GM20431 (cell line): ENCODE results near the gene KRTAP4-6.
"Not testable (repeated sequence)": the region's sequence is repeated elsewhere in the genome, so short reads cannot be mapped to it uniquely, and the experiment has no call there.

Source experiments
- in situ Hi-C: fragments of 300-500 bp; cut with MseI, MboI; formaldehyde crosslinking; loops from one replicate; pipeline ENCODE4 v1.15.0; 2020; ENCODE audit warnings: low sequenced_read_pairs; ENCODE audit not compliant: unreplicated experiment

Gene KRTAP4-6

GRCh38 chr17:41111151-41111885 is 29.0 kb downstream of the KRTAP4-6 start:
- in situ Hi-C loops = no loop called here

DNA sequence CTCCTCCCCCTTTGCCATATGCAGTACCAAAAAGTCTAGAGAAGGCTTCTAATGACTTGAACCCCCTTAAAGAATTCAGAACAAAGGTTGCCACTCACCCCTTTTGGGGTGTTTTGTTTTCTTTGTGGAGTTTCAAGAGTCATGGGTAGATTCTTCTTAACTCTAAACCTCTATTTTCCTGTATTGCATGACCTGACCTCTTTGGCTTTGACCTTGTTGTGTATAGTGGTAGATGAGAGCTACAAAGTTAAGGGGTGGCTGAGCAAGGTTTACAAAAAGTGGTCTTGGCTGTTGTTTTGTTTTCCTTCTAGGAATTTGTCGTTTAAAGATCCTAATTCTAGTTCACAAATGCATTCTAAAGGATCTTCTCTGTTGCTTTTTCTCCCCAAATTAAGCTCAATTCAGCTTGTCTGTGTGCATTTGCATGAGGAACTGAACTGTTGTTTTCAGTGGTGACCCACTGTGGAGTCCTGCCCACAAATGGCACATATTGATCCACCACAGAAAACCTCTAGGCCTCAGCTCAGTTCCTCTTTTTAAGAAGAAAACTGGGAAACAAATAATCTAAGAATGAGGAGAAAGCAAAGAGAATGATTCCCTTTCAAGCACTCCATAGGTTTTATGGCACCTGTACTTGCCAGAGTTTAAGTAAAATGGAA is 31.5 kb downstream of the KRTAP4-6 start:
- in situ Hi-C loops = not testable (repeated sequence)

DNA sequence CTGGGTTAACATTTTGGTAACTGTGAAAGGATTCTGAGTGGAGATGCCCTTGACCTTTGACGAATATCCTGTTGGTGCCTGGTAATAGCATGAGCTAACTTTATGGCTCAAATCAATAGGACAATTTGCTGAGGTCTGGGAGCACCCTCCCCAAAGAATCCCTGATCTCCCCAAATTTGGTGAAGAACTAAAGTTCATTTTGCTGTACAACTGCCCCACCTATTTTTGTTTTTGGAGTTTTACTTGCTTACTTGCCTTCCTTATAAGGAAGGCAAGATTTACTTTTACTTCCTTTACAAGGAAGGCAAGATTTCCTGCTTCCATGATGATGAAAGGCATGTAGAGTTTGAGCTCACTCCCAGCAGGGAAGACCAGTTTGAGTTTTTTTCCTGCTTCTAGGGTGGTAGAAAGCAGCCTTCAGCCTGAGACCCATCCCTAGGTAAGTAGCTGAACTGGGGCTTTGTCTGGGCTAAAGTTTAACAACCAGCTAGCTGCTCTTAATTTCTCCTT is 32.3 kb downstream of the KRTAP4-6 start:
- in situ Hi-C loops = no loop called here

- in situ Hi-C loops = not testable (repeated sequence)
Observed at GRCh38 chr17:41105347-41105746, 35.0 kb downstream of the KRTAP4-6 start, which contains the start of gene KRTAP4-9. Gene KRTAP4-9, plus strand, starts transcription at chr17:41105389. Its CDS starts 0 bp downstream, at chr17:41105389.

- in situ Hi-C loops = not testable (repeated sequence)
Observed at GRCh38 chr17:41104386-41105038, 35.8 kb downstream of the KRTAP4-6 start.

DNA sequence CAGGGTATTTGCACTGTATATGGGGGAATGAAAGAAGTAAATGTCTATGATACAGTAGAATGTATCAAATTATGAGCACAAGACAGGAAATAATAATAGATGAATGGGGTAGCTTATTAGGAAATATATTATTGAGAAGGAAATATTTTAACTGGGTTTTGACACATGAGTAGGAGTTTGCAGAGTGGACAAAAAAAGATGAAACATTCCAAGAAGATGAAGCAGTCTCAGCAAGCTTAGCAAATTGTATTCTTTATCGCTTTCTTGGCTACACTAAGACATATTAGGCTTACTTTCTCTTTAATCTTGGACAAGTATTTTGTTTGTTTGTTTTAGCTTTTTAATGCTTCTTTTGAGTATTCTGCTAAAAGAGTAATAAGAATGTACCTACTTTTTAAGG is 36.4 kb downstream of the KRTAP4-6 start:
- in situ Hi-C loops = no loop called here

DNA sequence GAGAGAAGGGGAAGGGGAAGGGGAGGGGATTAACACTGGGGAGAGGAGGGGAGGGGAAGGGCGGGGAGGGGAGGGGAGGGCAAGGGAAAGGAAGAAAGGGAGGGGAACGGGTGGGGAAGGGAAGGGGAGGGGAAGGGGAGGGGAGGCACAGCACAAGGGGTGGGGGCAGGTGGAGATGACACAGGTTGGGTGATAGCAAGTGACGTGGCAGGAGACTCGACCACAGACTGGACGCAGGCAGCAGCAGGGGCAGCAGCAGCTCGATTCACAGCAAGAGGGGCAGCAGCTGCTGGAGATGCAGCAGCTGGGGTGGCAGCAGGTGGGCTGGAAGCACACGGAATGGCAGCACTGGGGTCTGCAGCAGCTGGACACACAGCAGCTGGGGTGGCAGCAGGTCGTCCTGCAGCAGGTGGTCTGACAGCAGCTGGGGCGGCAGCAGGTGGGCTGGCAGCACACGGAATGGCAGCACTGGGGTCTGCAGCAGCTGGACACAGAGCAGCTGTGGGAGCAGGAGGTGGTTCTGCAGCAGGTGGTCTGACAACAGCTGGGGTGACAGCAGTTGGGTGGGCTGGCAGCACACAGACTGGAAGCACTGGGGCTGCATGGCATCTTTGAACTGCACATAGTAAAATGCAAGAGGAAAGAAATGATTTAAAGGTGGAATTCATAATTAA is 38.6 kb downstream of the KRTAP4-6 start, which contains the start of gene KRTAP4-16:
TSS of gene KRTAP4-16 (minus strand) at position 624 of the 674 bp plus-strand sequence. CDS start at position 624, 0 bp downstream.
- in situ Hi-C loops = no loop called here

- in situ Hi-C loops = not testable (repeated sequence)
Observed at GRCh38 chr17:41099682-41100480, 40.5 kb downstream of the KRTAP4-6 start.

- in situ Hi-C loops = no loop called here
Observed at GRCh38 chr17:41098481-41098880, 41.9 kb downstream of the KRTAP4-6 start.

GRCh38 chr17:41098042-41098441 is 42.3 kb downstream of the KRTAP4-6 start, which contains the start of gene KRTAP4-8:
Gene KRTAP4-8, minus strand, starts transcription at chr17:41098142. Its CDS starts 58 bp downstream, at chr17:41098084.
- in situ Hi-C loops = no loop called here

DNA sequence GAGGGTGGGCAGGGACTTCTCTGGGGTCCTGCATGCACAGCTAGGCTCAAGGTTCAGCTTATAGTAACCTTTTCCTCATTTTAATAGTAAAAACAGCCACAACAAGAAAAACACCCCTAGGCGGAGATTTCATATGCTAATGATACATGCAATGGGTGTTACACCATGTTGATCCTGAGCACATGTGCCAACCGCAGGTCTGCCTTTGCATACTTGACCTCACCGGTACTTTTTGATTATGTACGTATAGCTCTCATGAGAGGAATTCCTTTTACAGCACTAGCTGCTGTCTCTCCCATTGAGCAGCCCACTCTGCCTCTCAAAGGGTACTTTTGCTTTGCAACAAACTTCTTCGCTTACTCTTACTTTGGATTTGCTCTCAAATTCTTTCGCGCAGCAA is 44.3 kb downstream of the KRTAP4-6 start:
- in situ Hi-C loops = no loop called here
